HepG2 (cell line): ENCODE measurements around the gene ESR2. TPM values are rescaled to one million over a fixed set of nuclear protein-coding genes. Genes with fewer than 3 reads are reported as not detected.

Experiments
- ATAC-seq: fragments of 200-7000 bp; cut with Tn5 transposase; 3 replicates; pipeline ENCODE4 v1.9.1; 2020; ENCODE audit warnings: mild to moderate bottlenecking, moderate library complexity
- BruUV-seq: library from RNA; stranded (reverse); fragments of 400-500 nt; replicated peaks from 2 replicates; lab custom pipeline; 2021; lab: Mats Ljungman, UMichigan
- CTCF ChIA-PET: fragments of 300-600 bp; formaldehyde crosslinking; extraction: SDS; loops from one replicate; lab custom pipeline; 2021; ENCODE audit warnings: low total read pairs, inconsistent platforms, low intra/inter-chr PET ratio; lab: Yijun Ruan, JAX
- POLR2A ChIA-PET: fragments of 350-600 bp; sonication (Branson Sonifier 250); formaldehyde crosslinking; loops from one replicate; lab custom pipeline; 2020; ENCODE audit warnings: antibody characterized with exemption, inconsistent platforms; lab: Yijun Ruan, JAX
- DNase-seq: peaks from one replicate; pipeline ENCODE4 v3.0.0-alpha.2; 2015; ENCODE audit warnings: low spot score
- FAIRE-seq: peaks from 3 replicates; lab custom pipeline; 2011; peaks lifted over from hg19 to GRCh38; lab: Jason Lieb, UNC
- H2AFZ ChIP-seq: one replicate; pipeline ENCODE4 v1.6.1; 2011; ENCODE audit warnings: low read length, inconsistent platforms
- H3K27ac ChIP-seq: fragments of 300-600 bp; 3 replicates; pipeline ENCODE4 v1.8.0; 2011; ENCODE audit warnings: mixed run types, mild to moderate bottlenecking, mixed read lengths, low read length, inconsistent platforms; ENCODE audit not compliant: insufficient read depth; ENCODE audit errors: extremely low read length
- H3K27me3 ChIP-seq, 2 experiments: fragments of 200-600 bp in 1 of 2; 2 replicates in 1 of 2; 3 replicates in 1 of 2; pipeline versions ENCODE4 v1.6.0 to v1.8.0; 2011; ENCODE audit warnings: low read length in 2 of 2, mild to moderate bottlenecking in 2 of 2, moderate library complexity in 2 of 2, inconsistent platforms in 1 of 2; ENCODE audit not compliant: insufficient read depth in 2 of 2, control insufficient read depth in 1 of 2
- H3K36me3 ChIP-seq, 2 experiments: fragments of 200-600 bp in 1 of 2; replicated peaks in 1 of 2; 2 replicates in 1 of 2; 3 replicates in 1 of 2; pipeline versions ENCODE4 v1.5.1 to v1.8.0; 2011; ENCODE audit warnings: low read length in 2 of 2, inconsistent platforms in 1 of 2; ENCODE audit not compliant: insufficient read depth in 2 of 2, control insufficient read depth in 1 of 2
- H3K4me1 ChIP-seq: 2 replicates; pipeline ENCODE4 v1.5.1; 2012; ENCODE audit warnings: low read length, inconsistent platforms; ENCODE audit not compliant: insufficient read depth
- H3K4me2 ChIP-seq: 2 replicates; pipeline ENCODE4 v1.6.0; 2011; ENCODE audit warnings: low read depth, low read length, inconsistent platforms
- H3K4me3 ChIP-seq, 3 experiments: fragments of 200-600 bp in 1 of 3; sonication (generic), shearing (Covaris generic) in 1 of 3; replicated peaks in 1 of 3; 2 replicates each; pipeline ENCODE4 v1.5.1; 2011 to 2016; ENCODE audit warnings: low read length in 3 of 3, inconsistent platforms in 2 of 3, low read depth in 2 of 3, mild to moderate bottlenecking in 2 of 3, control low read depth in 1 of 3, mixed read lengths in 1 of 3; ENCODE audit not compliant: insufficient read depth in 1 of 3
- H3K79me2 ChIP-seq: one replicate; pipeline ENCODE4 v1.6.1; 2011; ENCODE audit warnings: low read length, inconsistent platforms; ENCODE audit not compliant: insufficient read depth
- H3K9ac ChIP-seq: 2 replicates; pipeline ENCODE4 v1.6.0; 2011; ENCODE audit warnings: mild to moderate bottlenecking, low read depth, low read length, inconsistent platforms; ENCODE audit not compliant: insufficient read depth
- H3K9me3 ChIP-seq: 2 replicates; pipeline ENCODE4 v1.5.1; 2012; ENCODE audit warnings: mild to moderate bottlenecking, low read length
- H4K20me1 ChIP-seq: 2 replicates; pipeline ENCODE4 v1.6.0; 2011; ENCODE audit warnings: inconsistent platforms, mild to moderate bottlenecking, low read length, moderate library complexity; ENCODE audit not compliant: insufficient read depth
- NFE2L2 ChIP-seq: fragments of 150-350 bp; IDR thresholded peaks from 2 replicates; pipeline ENCODE4 v1.6.1; 2014; ENCODE audit warnings: low read length
- SMAD3 ChIP-seq: sonication (generic); formaldehyde crosslinking; IDR thresholded peaks from 2 replicates; pipeline ENCODE4 v1.4.0; 2020; ENCODE audit warnings: missing genetic modification reagents
- ZNF350 ChIP-seq: sonication (generic); formaldehyde crosslinking; IDR thresholded peaks from 2 replicates; pipeline ENCODE4 v1.4.0; 2020; ENCODE audit warnings: mild to moderate bottlenecking, low read depth, missing genetic modification reagents, borderline replicate concordance
- WGBS: methylation state at CpG from one replicate; pipeline ENCODE4 v1.1.6; 2017; ENCODE audit warnings: low lambda C conversion rate; 5-methylcytosine and 5-hydroxymethylcytosine counted together
- in situ Hi-C: cut with HindIII; loops from 2 replicates; pipeline ENCODE4 v1.10.0; 2017; ENCODE audit warnings: low pct_unique_long_range_greater_than_20kb; ENCODE audit not compliant: extremely low pct_ligation_motif_present
- intact Hi-C: fragments of 100-400 bp; cut with micrococcal nuclease; formaldehyde crosslinking; loops from one replicate; pipeline ENCODE4 v1.10.0; 2022; ENCODE audit not compliant: unreplicated experiment
- polyA plus RNA-seq, 8 experiments: library from polyadenylated mRNA; depleted of rRNA in 3 of 8; stranded (reverse) in 7 of 8; unstranded in 1 of 8; fragments of >200 nt; fragmentation: Illumina TruSeq in 4 of 8; extraction: Trizol in 4 of 8; gene quantifications; 2 replicates each; pipeline versions ENCODE4 v1.2.1 to v1.2.3, GENCODE V29; 2011 to 2016; ENCODE audit warnings: low read depth in 4 of 8, missing spikeins in 1 of 8, mixed read lengths in 1 of 8; ENCODE audit not compliant: insufficient read depth in 1 of 8
- total RNA-seq, 5 experiments: library from RNA; depleted of rRNA; stranded (reverse); fragments of >200 nt; fragmentation: Illumina TruSeq; extraction: Trizol; gene quantifications; 2 replicates each; pipeline ENCODE4 v1.2.3, GENCODE V29; 2016; ENCODE audit warnings: low read depth in 1 of 5
- TF ChIP-seq, protein P1 (sequence below): IDR thresholded peaks from 2 replicates; pipeline ENCODE4 v1.6.1; 2016; ENCODE audit warnings: mild to moderate bottlenecking

Gene ESR2
- total and polyA plus RNA-seq, 2 of the 13 experiments (the other 11 are each of a cell fraction or from before 2014, with no cell fraction given) = 0.01 to 0.04 TPM

- FAIRE-seq (no peak), ATAC-seq (no peak), DNase-seq (no peak)
- Histone ChIP-seq H3K79me2 (no peaks in the 10 kb centered on the region), H3K9me3 (no peaks in the 10 kb centered on the region), H3K4me3 (no peak overlapping the region), H4K20me1 (no peaks in the 10 kb centered on the region), H3K27me3 (no peaks in the 10 kb centered on the region), H3K27ac (no peak overlapping the region), H3K9ac (no peak overlapping the region), H3K4me1 (peaks cover 7% of the 10 kb centered on the region), H3K4me2 (no peak overlapping the region), H3K36me3 (no peaks in the 10 kb centered on the region), H2AFZ (no peak overlapping the region)
- intact Hi-C loops (no loop called here), in situ Hi-C loops (no loop called here)
- ChIA-PET CTCF (no interaction called here), POLR2A (no interaction called here)
- no peak for TF ChIP-seq ZNF350 (CRISPR knock-in tag)
- BruUV-seq = no TSS peak
- 94% methylated on average over 2 of the region's 2 CpGs for WGBS
Measured at GRCh38 chr14:64326502-64326901, 32.3 kb upstream of the ESR2 start.

GRCh38 chr14:64324895-64325294 is 30.7 kb upstream of the ESR2 start:
- POLR2A ChIA-PET = no interaction called here
- Histone ChIP-seq H3K27ac (no peak overlapping the region), H2AFZ (no peak overlapping the region), H3K27me3 (no peaks in the 10 kb centered on the region), H3K4me3 (no peak overlapping the region), H3K4me1 (peaks cover 7% of the 10 kb centered on the region), H3K9me3 (no peaks in the 10 kb centered on the region), H3K4me2 (no peak overlapping the region), H3K36me3 (no peaks in the 10 kb centered on the region), H3K79me2 (no peaks in the 10 kb centered on the region), H3K9ac (no peak overlapping the region), H4K20me1 (no peaks in the 10 kb centered on the region)
- 17% methylated on average over 1 of the region's 1 CpG for whole genome bisulfite sequencing
- in situ Hi-C loops = no loop called here
- TF ChIP-seq, protein P1, sequence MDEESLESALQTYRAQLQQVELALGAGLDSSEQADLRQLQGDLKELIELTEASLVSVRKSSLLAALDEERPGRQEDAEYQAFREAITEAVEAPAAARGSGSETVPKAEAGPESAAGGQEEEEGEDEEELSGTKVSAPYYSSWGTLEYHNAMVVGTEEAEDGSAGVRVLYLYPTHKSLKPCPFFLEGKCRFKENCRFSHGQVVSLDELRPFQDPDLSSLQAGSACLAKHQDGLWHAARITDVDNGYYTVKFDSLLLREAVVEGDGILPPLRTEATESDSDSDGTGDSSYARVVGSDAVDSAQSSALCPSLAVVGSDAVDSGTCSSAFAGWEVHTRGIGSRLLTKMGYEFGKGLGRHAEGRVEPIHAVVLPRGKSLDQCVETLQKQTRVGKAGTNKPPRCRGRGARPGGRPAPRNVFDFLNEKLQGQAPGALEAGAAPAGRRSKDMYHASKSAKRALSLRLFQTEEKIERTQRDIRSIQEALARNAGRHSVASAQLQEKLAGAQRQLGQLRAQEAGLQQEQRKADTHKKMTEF = no peak
- TF ChIP-seq SMAD3 (CRISPR knock-in tag) (no peak), NFE2L2 (peak; percentile 60; the same call in 1 of the 2 replicates)
- BruUV-seq = no TSS peak
- DNase-seq = no peak
- intact Hi-C loops = no loop called here
- ATAC-seq = no peak
- CTCF ChIA-PET = no interaction called here
- no peak for FAIRE-seq
